Endothelial cell of umbilical vein (primary cell): ENCODE measurements around the gene ACAA2. TPM values are rescaled to one million over a fixed set of nuclear protein-coding genes. Genes with fewer than 3 reads are reported as not detected.

Experiments
- BruUV-seq: library from RNA; stranded (reverse); fragments of 400-500 nt; replicated peaks from 2 replicates; lab custom pipeline; 2021; lab: Mats Ljungman, UMichigan
- CTCF ChIA-PET: fragments of 300-600, 350-600 bp; sonication (Branson Sonifier 250); formaldehyde crosslinking; loops from one replicate; lab custom pipeline; 2021; ENCODE audit warnings: antibody characterized with exemption, inconsistent platforms; lab: Charles Lee
- POLR2A ChIA-PET: fragments of 300-600, 350-600 bp; sonication (Branson Sonifier 250); formaldehyde crosslinking; loops from one replicate; lab custom pipeline; 2021; ENCODE audit warnings: antibody characterized with exemption, inconsistent platforms; lab: Charles Lee
- DNase-seq: peaks from one replicate; pipeline ENCODE4 v3.0.0-alpha.2; 2011; ENCODE audit warnings: low read depth, low spot score
- FAIRE-seq: peaks from 2 replicates; lab custom pipeline; 2011; peaks lifted over from hg19 to GRCh38; lab: Jason Lieb, UNC
- H2AFZ ChIP-seq: 2 replicates; pipeline ENCODE4 v1.6.0; 2012; ENCODE audit warnings: low read depth, low read length, control low read depth, inconsistent platforms
- H3K27ac ChIP-seq: 2 replicates; pipeline ENCODE4 v1.5.1; 2011; ENCODE audit warnings: low read depth, mild to moderate bottlenecking, control low read depth, low read length, moderate library complexity; ENCODE audit not compliant: insufficient read depth
- H3K27me3 ChIP-seq, 2 experiments: 2 replicates each; pipeline versions ENCODE4 v1.6.0 to v1.6.1; 2011; ENCODE audit warnings: low read length in 2 of 2, mixed read lengths in 1 of 2; ENCODE audit not compliant: control insufficient read depth in 2 of 2, insufficient read depth in 2 of 2
- H3K36me3 ChIP-seq, 2 experiments: 2 replicates in 1 of 2; 3 replicates in 1 of 2; pipeline ENCODE4 v1.5.1; 2011; ENCODE audit warnings: low read length in 2 of 2, mild to moderate bottlenecking in 1 of 2, moderate library complexity in 1 of 2; ENCODE audit not compliant: control insufficient read depth in 2 of 2, insufficient read depth in 2 of 2; ENCODE audit errors: extremely low read depth in 1 of 2
- H3K4me1 ChIP-seq: 3 replicates; pipeline ENCODE4 v1.5.1; 2011; ENCODE audit warnings: mild to moderate bottlenecking, low read length; ENCODE audit not compliant: control insufficient read depth, insufficient read depth; ENCODE audit errors: extremely low read depth
- H3K4me2 ChIP-seq: 2 replicates; pipeline ENCODE4 v1.6.1; 2011; ENCODE audit warnings: low read length, control low read depth, mixed read lengths; ENCODE audit not compliant: insufficient read depth
- H3K4me3 ChIP-seq, 3 experiments: fragments of 200-600 bp in 1 of 3; sonication (generic), shearing (Covaris generic) in 1 of 3; replicated peaks in 1 of 3; 2 replicates each; pipeline ENCODE4 v1.5.1; 2011 to 2016; ENCODE audit warnings: control low read depth in 3 of 3, low read length in 3 of 3, mild to moderate bottlenecking in 2 of 3, inconsistent platforms in 1 of 3, low read depth in 1 of 3, moderate library complexity in 1 of 3; ENCODE audit not compliant: insufficient read depth in 1 of 3
- H3K79me2 ChIP-seq: 2 replicates; pipeline ENCODE4 v1.6.0; 2012; ENCODE audit warnings: low read length, inconsistent platforms; ENCODE audit not compliant: control insufficient read depth, insufficient read depth
- H3K9ac ChIP-seq: replicated peaks from 2 replicates; pipeline ENCODE3; 2011; ENCODE audit warnings: low read length, control low read depth; ENCODE audit not compliant: insufficient read depth; ENCODE audit errors: extremely low read depth
- H3K9me1 ChIP-seq: replicated peaks from 3 replicates; pipeline ENCODE4 v1.6.0; 2011; ENCODE audit warnings: mild to moderate bottlenecking, low read length; ENCODE audit not compliant: control insufficient read depth, insufficient read depth; ENCODE audit errors: extremely low read depth
- H3K9me3 ChIP-seq: replicated peaks from 2 replicates; pipeline ENCODE4 v1.5.1; 2012; ENCODE audit warnings: low read length, inconsistent platforms; ENCODE audit not compliant: control insufficient read depth, insufficient read depth
- H4K20me1 ChIP-seq: replicated peaks from 2 replicates; pipeline ENCODE3; 2011; ENCODE audit warnings: mild to moderate bottlenecking, low read length; ENCODE audit not compliant: control insufficient read depth, insufficient read depth; ENCODE audit errors: extremely low read depth
- EZH2 ChIP-seq: IDR thresholded peaks from 2 replicates; pipeline ENCODE4 v1.6.1; 2012; ENCODE audit warnings: borderline replicate concordance, low read depth, mild to moderate bottlenecking, moderate library complexity, low read length, inconsistent platforms; ENCODE audit not compliant: severe bottlenecking
- FOS ChIP-seq: IDR thresholded peaks from 2 replicates; pipeline ENCODE4 v1.6.1; 2011; ENCODE audit warnings: mild to moderate bottlenecking, low read length, moderate library complexity, borderline replicate concordance; ENCODE audit not compliant: insufficient read depth
- GATA2 ChIP-seq: IDR thresholded peaks from 2 replicates; pipeline ENCODE4 v1.7.0; 2011; ENCODE audit warnings: low read depth, mild to moderate bottlenecking, moderate library complexity, mixed read lengths, low read length; ENCODE audit not compliant: insufficient read length, insufficient read depth
- JUN ChIP-seq: IDR thresholded peaks from 2 replicates; pipeline ENCODE4 v1.6.1; 2011; ENCODE audit warnings: borderline replicate concordance, low read depth; ENCODE audit not compliant: insufficient read length, insufficient read depth
- MYC ChIP-seq: IDR thresholded peaks from one replicate; pipeline ENCODE4 v1.6.1; 2011; ENCODE audit warnings: mild to moderate bottlenecking, low read depth, low read length
- POLR2A ChIP-seq: IDR thresholded peaks from 2 replicates; pipeline ENCODE4 v1.6.1; 2012; ENCODE audit warnings: low read depth, mild to moderate bottlenecking, control low read depth, low read length
- POLR2AphosphoS5 ChIP-seq: IDR thresholded peaks from 2 replicates; pipeline ENCODE4 v1.6.1; 2012; ENCODE audit warnings: low read depth, mild to moderate bottlenecking, control low read depth, low read length, moderate library complexity; ENCODE audit not compliant: insufficient read depth
- dilution Hi-C: fragments of 300-500 bp; cut with MboI; formaldehyde crosslinking; loops from one replicate; pipeline ENCODE4 v1.15.0; 2019; ENCODE audit warnings: low sequenced_read_pairs; ENCODE audit not compliant: extremely low pct_ligation_motif_present
- intact Hi-C: fragments of 100-400 bp; cut with micrococcal nuclease; formaldehyde crosslinking; loops from one replicate; pipeline ENCODE4 v1.10.0; 2022
- polyA plus RNA-seq, 4 experiments: library from polyadenylated mRNA; depleted of rRNA in 3 of 4; stranded (reverse) in 3 of 4; unstranded in 1 of 4; fragments of >200 nt; gene quantifications; 2 replicates each; pipeline versions ENCODE4 v1.2.1 to v1.2.3, GENCODE V29; 2011 to 2012; ENCODE audit warnings: missing spikeins in 1 of 4
- small RNA-seq: library from RNA; depleted of rRNA; stranded (forward); fragments of <200 nt; gene quantifications from one replicate; pipeline ENCODE3, GENCODE V24; 2012; ENCODE audit warnings: low replicate concordance, low read depth; ENCODE audit not compliant: insufficient read depth, insufficient read length
- total RNA-seq: library from RNA; stranded (reverse); gene quantifications from 2 replicates; pipeline ENCODE4 v1.2.3, GENCODE V29; 2021
- TF ChIP-seq, protein P1 (sequence below), 2 donors: IDR thresholded peaks; 1 replicate in 1 of 2; 2 replicates in 1 of 2; pipeline ENCODE4 v1.5.1; 2011; ENCODE audit warnings: low read length in 2 of 2, mild to moderate bottlenecking in 2 of 2, moderate library complexity in 2 of 2, control low read depth in 1 of 2, inconsistent platforms in 1 of 2, low read depth in 1 of 2; ENCODE audit not compliant: insufficient read depth in 1 of 2; ENCODE audit errors: extremely low read depth in 1 of 2
- TF ChIP-seq, protein P2 (sequence below): IDR thresholded peaks from 2 replicates; pipeline ENCODE4 v1.6.1; 2011; ENCODE audit not compliant: insufficient read depth, insufficient read length

The ACAA2 gene
- total and polyA plus RNA-seq, 2 donors (not counting 3 experiments of a cell fraction or from before 2014, with no cell fraction given), result 18.6 to 44.9 TPM

- no peak overlapping the region for H3K27ac ChIP-seq
- FAIRE-seq (no peak), DNase-seq (no peak)
- TF ChIP-seq, protein P1, sequence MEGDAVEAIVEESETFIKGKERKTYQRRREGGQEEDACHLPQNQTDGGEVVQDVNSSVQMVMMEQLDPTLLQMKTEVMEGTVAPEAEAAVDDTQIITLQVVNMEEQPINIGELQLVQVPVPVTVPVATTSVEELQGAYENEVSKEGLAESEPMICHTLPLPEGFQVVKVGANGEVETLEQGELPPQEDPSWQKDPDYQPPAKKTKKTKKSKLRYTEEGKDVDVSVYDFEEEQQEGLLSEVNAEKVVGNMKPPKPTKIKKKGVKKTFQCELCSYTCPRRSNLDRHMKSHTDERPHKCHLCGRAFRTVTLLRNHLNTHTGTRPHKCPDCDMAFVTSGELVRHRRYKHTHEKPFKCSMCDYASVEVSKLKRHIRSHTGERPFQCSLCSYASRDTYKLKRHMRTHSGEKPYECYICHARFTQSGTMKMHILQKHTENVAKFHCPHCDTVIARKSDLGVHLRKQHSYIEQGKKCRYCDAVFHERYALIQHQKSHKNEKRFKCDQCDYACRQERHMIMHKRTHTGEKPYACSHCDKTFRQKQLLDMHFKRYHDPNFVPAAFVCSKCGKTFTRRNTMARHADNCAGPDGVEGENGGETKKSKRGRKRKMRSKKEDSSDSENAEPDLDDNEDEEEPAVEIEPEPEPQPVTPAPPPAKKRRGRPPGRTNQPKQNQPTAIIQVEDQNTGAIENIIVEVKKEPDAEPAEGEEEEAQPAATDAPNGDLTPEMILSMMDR (IDR thresholded peaks at IDR 0.05; ENCODE audit: extremely low read depth in 1 of 2, insufficient read depth in 1 of 2, low read depth in 1 of 2, low read length in 2 of 2), result no peak
- no peak for TF ChIP-seq EZH2
- TF ChIP-seq MYC, result no peak
- TF ChIP-seq, protein P2, sequence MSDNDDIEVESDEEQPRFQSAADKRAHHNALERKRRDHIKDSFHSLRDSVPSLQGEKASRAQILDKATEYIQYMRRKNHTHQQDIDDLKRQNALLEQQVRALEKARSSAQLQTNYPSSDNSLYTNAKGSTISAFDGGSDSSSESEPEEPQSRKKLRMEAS, result no peak
- no peak for TF ChIP-seq JUN
- no peak for TF ChIP-seq FOS
- TF ChIP-seq POLR2AphosphoS5, result no peak
- no peak for TF ChIP-seq POLR2A
- TF ChIP-seq GATA2, result no peak
- no peaks in the 10 kb centered on the region for H3K4me1 ChIP-seq
- no peaks in the 10 kb centered on the region for H3K79me2 ChIP-seq
- H3K9me1 ChIP-seq, result no peaks in the 10 kb centered on the region
- ChIA-PET CTCF (interaction anchor here (1.2 to 2.2 kb wide), 3 partner anchors 12 to 223 kb away, joined by 3 to 7 read pairs (median 4); no protein-coding TSS in a partner anchor), POLR2A (no interaction called here)
- no peaks in the 10 kb centered on the region for H4K20me1 ChIP-seq
- dilution Hi-C loops, result no loop called here
- H3K4me3 ChIP-seq, result no peak overlapping the region
- peaks cover 5 to 9% of the 10 kb centered on the region in 2 experiments for H3K27me3 ChIP-seq
- H3K9ac ChIP-seq, result no peak overlapping the region
- intact Hi-C loops, result no loop called here
- no peak overlapping the region for H3K4me2 ChIP-seq
- H3K9me3 ChIP-seq, result no peaks in the 10 kb centered on the region
- no TSS peak for BruUV-seq
- no peak overlapping the region for H2AFZ ChIP-seq
- no peaks in the 10 kb centered on the region for H3K36me3 ChIP-seq
These were observed 80.0 kb downstream of the ACAA2 start for GRCh38 chr18:49733321-49733720.

Small RNA genes within 50 kb of the gene (small RNA-seq; reads per million reads assigned to genes)
- gene RF00283, result not detected
- gene SCARNA17, result not detected
